MM.1S (cell line): ENCODE data around the gene SUOX.

ENCODE experiments used
- CTCF ChIP-seq: fragments of 300-600 bp; sonication (generic); IDR thresholded peaks from 2 replicates; pipeline ENCODE4 v1.5.1; 2016; ENCODE audit warnings: antibody characterized with exemption, low read length, mixed read lengths
- EZH2 ChIP-seq: fragments of 300-600 bp; sonication (generic); optimal IDR thresholded peaks from 2 replicates; pipeline ENCODE3; 2017; ENCODE audit warnings: low read depth, mild to moderate bottlenecking, antibody characterized with exemption, low read length, mixed read lengths

GRCh38 chr12:55979069-55979468 lies 18.0 kb upstream of the SUOX start:
- no peak for TF ChIP-seq CTCF
- no peak for TF ChIP-seq EZH2
